ENCODE results near the gene RANBP1.

- TF ChIP-seq ZNF597 (CRISPR knock-in tag; IDR thresholded peaks at IDR 0.05) (no peak), SMAD3 (CRISPR knock-in tag; IDR thresholded peaks at IDR 0.05) (no peak), NFYB (CRISPR knock-in tag; IDR thresholded peaks at IDR 0.05) (no peak), FOXK1 (CRISPR knock-in tag; IDR thresholded peaks at IDR 0.05; ENCODE audit: borderline replicate concordance, low read depth) (no peak), PITX1 (CRISPR knock-in tag; IDR thresholded peaks at IDR 0.05) (no peak), SAFB2 (CRISPR knock-in tag; IDR thresholded peaks at IDR 0.05; ENCODE audit: borderline replicate concordance, low read depth) (no peak), MLXIP (CRISPR knock-in tag; IDR thresholded peaks at IDR 0.05; ENCODE audit: borderline replicate concordance) (no peak), HMGXB3 (CRISPR knock-in tag; IDR thresholded peaks at IDR 0.05; ENCODE audit: borderline replicate concordance) (no peak), TBX3 (IDR thresholded peaks at IDR 0.05; ENCODE audit: borderline replicate concordance) (no peak), GMEB1 (CRISPR knock-in tag; IDR thresholded peaks at IDR 0.05; ENCODE audit: borderline replicate concordance) (no peak), ZMAT5 (CRISPR knock-in tag; IDR thresholded peaks at IDR 0.05; ENCODE audit: borderline replicate concordance, low read depth) (no peak), POLR2A (IDR thresholded peaks at IDR 0.05; ENCODE audit: insufficient read depth in 1 of 2, low read depth in 2 of 2, low read length in 2 of 2) (no peak), CTCF (CRISPR knock-in tag; IDR thresholded peaks at IDR 0.05) (no peak)
These were observed 41.7 kb downstream of the RANBP1 start for GRCh38 chr22:20157430-20158183.
